WTC11 (cell line): ENCODE results near the gene PARP3. TPM values are rescaled to one million over a fixed set of nuclear protein-coding genes. Genes with fewer than 3 reads are reported as not detected.

ENCODE experiments used
- ATAC-seq: fragments of 200-7000 bp; cut with Tn5 transposase; 2 replicates; pipeline ENCODE4 v1.10.0; 2021; ENCODE audit warnings: mild to moderate bottlenecking, moderate library complexity
- CTCF ChIA-PET: fragments of 300-600 bp; sonication (Branson Sonifier 250); formaldehyde crosslinking; loops from one replicate; lab custom pipeline; 2021; ENCODE audit warnings: antibody characterized with exemption; lab: Charles Lee
- POLR2A ChIA-PET: fragments of 350-600 bp; sonication (Branson Sonifier 250); formaldehyde crosslinking; loops from one replicate; lab custom pipeline; 2021; ENCODE audit warnings: antibody characterized with exemption; lab: Charles Lee
- DNase-seq: peaks from one replicate; pipeline ENCODE4 v3.0.0; 2021; ENCODE audit warnings: low spot score
- H3K27ac Mint-ChIP-seq: 2 replicates; pipeline ENCODE4 v1.8.0; 2021; ENCODE audit warnings: mixed read lengths
- H3K27me3 Mint-ChIP-seq: 2 replicates; pipeline ENCODE4 v1.8.0; 2021; ENCODE audit warnings: low read depth, mild to moderate bottlenecking, moderate library complexity, mixed read lengths
- H3K36me3 Mint-ChIP-seq: 2 replicates; pipeline ENCODE4 v1.8.0; 2021; ENCODE audit warnings: mixed read lengths
- H3K4me1 Mint-ChIP-seq: 2 replicates; pipeline ENCODE4 v1.8.0; 2022; ENCODE audit warnings: mixed read lengths
- H3K4me3 Mint-ChIP-seq: 2 replicates; pipeline ENCODE4 v1.8.0; 2021; ENCODE audit warnings: mild to moderate bottlenecking, moderate library complexity, mixed read lengths
- H3K9me3 Mint-ChIP-seq: 2 replicates; pipeline ENCODE4 v1.8.0; 2021; ENCODE audit warnings: mixed read lengths
- ETV6 ChIP-seq: sonication (generic); formaldehyde crosslinking; IDR thresholded peaks from 2 replicates; pipeline ENCODE4 v1.8.1; 2022; ENCODE audit warnings: mild to moderate bottlenecking, missing genetic modification reagents
- FOXK1 ChIP-seq: sonication (generic); formaldehyde crosslinking; IDR thresholded peaks from 2 replicates; pipeline ENCODE4 v1.8.0; 2022; ENCODE audit warnings: mild to moderate bottlenecking, moderate library complexity, missing genetic modification reagents
- IRF2 ChIP-seq: sonication (generic); formaldehyde crosslinking; IDR thresholded peaks from 2 replicates; pipeline ENCODE4 v1.8.0; 2022; ENCODE audit warnings: low read depth, missing genetic modification reagents, borderline replicate concordance
- KAT7 ChIP-seq: sonication (generic); formaldehyde crosslinking; IDR thresholded peaks from 2 replicates; pipeline ENCODE4 v1.8.1; 2023; ENCODE audit warnings: missing genetic modification reagents, mild to moderate bottlenecking, borderline replicate concordance
- NR1H2 ChIP-seq: sonication (generic); formaldehyde crosslinking; IDR thresholded peaks from 2 replicates; pipeline ENCODE4 v1.9.0; 2021; ENCODE audit warnings: mild to moderate bottlenecking, moderate library complexity, missing genetic modification reagents
- OVOL2 ChIP-seq: fragments of 250-450 bp; sonication (Bioruptor Pico); IDR thresholded peaks from 2 replicates; pipeline ENCODE4 v1.9.0; 2021; ENCODE audit warnings: mild to moderate bottlenecking, borderline replicate concordance
- RORB ChIP-seq: fragments of 250-450 bp; sonication (Bioruptor Pico); IDR thresholded peaks from 2 replicates; pipeline ENCODE4 v1.9.0; 2021; ENCODE audit warnings: mild to moderate bottlenecking
- TP53 ChIP-seq: sonication (generic); formaldehyde crosslinking; IDR thresholded peaks from 2 replicates; pipeline ENCODE4 v1.8.1; 2023; ENCODE audit warnings: mild to moderate bottlenecking, missing genetic modification reagents
- ZNF121 ChIP-seq: sonication (generic); formaldehyde crosslinking; IDR thresholded peaks from 2 replicates; pipeline ENCODE4 v1.8.0; 2023; ENCODE audit warnings: missing genetic modification reagents
- ZNF263 ChIP-seq: sonication (generic); formaldehyde crosslinking; IDR thresholded peaks from 2 replicates; pipeline ENCODE4 v1.8.1; 2022; ENCODE audit warnings: low read depth, mild to moderate bottlenecking, moderate library complexity, missing genetic modification reagents
- ZNF396 ChIP-seq: fragments of 250-450 bp; sonication (Bioruptor Pico); IDR thresholded peaks from 2 replicates; pipeline ENCODE4 v1.8.0; 2021; ENCODE audit warnings: mild to moderate bottlenecking, moderate library complexity, borderline replicate concordance
- ZNF423 ChIP-seq: fragments of 250-450 bp; sonication (Bioruptor Pico); IDR thresholded peaks from 2 replicates; pipeline ENCODE4 v2.1.2; 2022; ENCODE audit warnings: mild to moderate bottlenecking, moderate library complexity
- ZNF671 ChIP-seq: fragments of 250-450 bp; sonication (Bioruptor Pico); IDR thresholded peaks from 2 replicates; pipeline ENCODE4 v1.8.0; 2021; ENCODE audit warnings: mild to moderate bottlenecking
- total RNA-seq: library from RNA; stranded (reverse); gene quantifications from 3 replicates; pipeline ENCODE4 v1.2.3, GENCODE V29; 2021
- TF ChIP-seq, protein P1 (sequence below): sonication (generic); formaldehyde crosslinking; IDR thresholded peaks from 2 replicates; pipeline ENCODE4 v1.8.1; 2022; ENCODE audit warnings: mild to moderate bottlenecking, moderate library complexity, missing genetic modification reagents
- TF ChIP-seq, protein P2 (sequence below): sonication (generic); formaldehyde crosslinking; conservative IDR thresholded peaks from 2 replicates; pipeline ENCODE4 v1.8.1; 2022; ENCODE audit warnings: mild to moderate bottlenecking, missing genetic modification reagents
- TF ChIP-seq, protein P3 (sequence below): fragments of 250-450 bp; sonication (Bioruptor Pico); conservative IDR thresholded peaks from 2 replicates; pipeline ENCODE4 v1.9.0; 2021; ENCODE audit warnings: mild to moderate bottlenecking
- TF ChIP-seq, protein P4 (sequence below): sonication (generic); formaldehyde crosslinking; IDR thresholded peaks from 2 replicates; pipeline ENCODE4 v1.8.0; 2023; ENCODE audit warnings: missing genetic modification reagents, mild to moderate bottlenecking, borderline replicate concordance
- TF ChIP-seq, protein P5 (sequence below): sonication (generic); formaldehyde crosslinking; IDR thresholded peaks from 2 replicates; pipeline ENCODE4 v1.8.0; 2023; ENCODE audit warnings: mild to moderate bottlenecking, missing genetic modification reagents
- TF ChIP-seq, protein P6 (sequence below): sonication (generic); formaldehyde crosslinking; IDR thresholded peaks from 2 replicates; pipeline ENCODE4 v1.8.1; 2023; ENCODE audit warnings: mild to moderate bottlenecking, missing genetic modification reagents, moderate library complexity
- TF ChIP-seq, protein P7 (sequence below): sonication (generic); formaldehyde crosslinking; IDR thresholded peaks from 2 replicates; pipeline ENCODE4 v1.8.1; 2022; ENCODE audit warnings: low read depth, mild to moderate bottlenecking, moderate library complexity, missing genetic modification reagents, borderline replicate concordance
- TF ChIP-seq, protein P8 (sequence below): sonication (generic); formaldehyde crosslinking; IDR thresholded peaks from 2 replicates; pipeline ENCODE4 v1.8.1; 2023; ENCODE audit warnings: mild to moderate bottlenecking, missing genetic modification reagents

PARP3 gene
- total RNA-seq, 1 experiment from 2014 or later, result 2.9 TPM

DNA sequence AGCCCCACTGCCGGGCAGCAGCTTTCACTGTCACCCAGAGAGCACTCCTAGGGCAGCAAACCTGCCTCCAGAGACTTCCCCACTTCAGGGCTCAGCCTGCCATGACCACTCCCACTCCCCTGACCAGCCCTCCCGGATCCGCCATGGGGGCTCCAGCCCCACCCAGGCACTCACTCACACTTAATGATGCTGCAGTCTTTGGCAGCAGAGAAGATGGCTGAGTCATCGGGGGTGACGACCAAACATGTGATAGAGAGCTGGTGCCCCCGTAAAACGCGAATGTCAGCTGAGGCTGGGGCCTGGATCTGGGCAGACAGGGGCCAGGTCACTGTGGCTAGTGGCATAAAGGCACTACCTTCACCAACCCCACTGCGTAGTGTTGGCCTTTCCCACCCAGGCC lies 5.1 kb upstream of the PARP3 start (continued):
- TF ChIP-seq, protein P1, sequence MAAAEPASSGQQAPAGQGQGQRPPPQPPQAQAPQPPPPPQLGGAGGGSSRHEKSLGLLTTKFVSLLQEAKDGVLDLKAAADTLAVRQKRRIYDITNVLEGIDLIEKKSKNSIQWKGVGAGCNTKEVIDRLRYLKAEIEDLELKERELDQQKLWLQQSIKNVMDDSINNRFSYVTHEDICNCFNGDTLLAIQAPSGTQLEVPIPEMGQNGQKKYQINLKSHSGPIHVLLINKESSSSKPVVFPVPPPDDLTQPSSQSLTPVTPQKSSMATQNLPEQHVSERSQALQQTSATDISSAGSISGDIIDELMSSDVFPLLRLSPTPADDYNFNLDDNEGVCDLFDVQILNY, result no peak
- TF ChIP-seq, protein P2, sequence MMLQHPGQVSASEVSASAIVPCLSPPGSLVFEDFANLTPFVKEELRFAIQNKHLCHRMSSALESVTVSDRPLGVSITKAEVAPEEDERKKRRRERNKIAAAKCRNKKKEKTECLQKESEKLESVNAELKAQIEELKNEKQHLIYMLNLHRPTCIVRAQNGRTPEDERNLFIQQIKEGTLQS (CRISPR knock-in tag), result no peak
- TF ChIP-seq IRF2 (CRISPR knock-in tag) (no peak), TP53 (CRISPR knock-in tag) (no peak), ZNF396 (CRISPR knock-in tag) (no peak), KAT7 (no peak), ZNF423 (CRISPR knock-in tag) (no peak)
- TF ChIP-seq, protein P3, sequence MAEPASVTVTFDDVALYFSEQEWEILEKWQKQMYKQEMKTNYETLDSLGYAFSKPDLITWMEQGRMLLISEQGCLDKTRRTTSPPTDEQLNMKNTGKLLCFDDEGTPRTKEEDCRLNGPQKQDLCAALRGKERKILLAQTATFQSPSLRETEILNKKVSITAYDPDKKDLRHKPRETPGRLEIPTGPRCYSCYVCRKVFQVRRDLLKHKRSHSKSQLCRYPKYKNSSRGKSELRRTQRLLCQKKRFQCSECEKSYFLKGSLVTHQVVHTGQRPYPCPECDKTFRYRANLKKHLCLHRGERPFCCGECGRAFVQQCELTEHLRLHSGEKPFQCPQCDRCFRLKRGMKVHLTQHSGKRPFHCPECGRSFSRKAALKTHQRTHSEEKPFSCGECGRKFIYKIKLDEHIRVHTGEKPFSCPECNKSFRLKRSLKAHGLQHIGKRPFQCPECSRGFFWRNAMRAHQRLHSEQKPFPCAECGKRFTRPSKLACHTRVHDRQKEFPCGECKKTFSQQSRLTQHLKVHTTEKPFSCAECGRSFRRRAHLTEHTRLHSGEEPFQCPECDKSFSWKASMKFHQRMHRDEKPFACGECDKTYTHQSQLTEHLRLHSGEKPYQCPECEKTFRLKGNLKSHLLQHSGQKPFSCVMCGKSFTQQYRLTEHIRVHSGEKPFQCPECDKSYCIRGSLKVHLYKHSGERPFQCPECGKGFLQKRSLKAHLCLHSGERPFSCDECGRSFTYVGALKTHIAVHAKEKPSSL (CRISPR knock-in tag), result no peak
- TF ChIP-seq, protein P4, sequence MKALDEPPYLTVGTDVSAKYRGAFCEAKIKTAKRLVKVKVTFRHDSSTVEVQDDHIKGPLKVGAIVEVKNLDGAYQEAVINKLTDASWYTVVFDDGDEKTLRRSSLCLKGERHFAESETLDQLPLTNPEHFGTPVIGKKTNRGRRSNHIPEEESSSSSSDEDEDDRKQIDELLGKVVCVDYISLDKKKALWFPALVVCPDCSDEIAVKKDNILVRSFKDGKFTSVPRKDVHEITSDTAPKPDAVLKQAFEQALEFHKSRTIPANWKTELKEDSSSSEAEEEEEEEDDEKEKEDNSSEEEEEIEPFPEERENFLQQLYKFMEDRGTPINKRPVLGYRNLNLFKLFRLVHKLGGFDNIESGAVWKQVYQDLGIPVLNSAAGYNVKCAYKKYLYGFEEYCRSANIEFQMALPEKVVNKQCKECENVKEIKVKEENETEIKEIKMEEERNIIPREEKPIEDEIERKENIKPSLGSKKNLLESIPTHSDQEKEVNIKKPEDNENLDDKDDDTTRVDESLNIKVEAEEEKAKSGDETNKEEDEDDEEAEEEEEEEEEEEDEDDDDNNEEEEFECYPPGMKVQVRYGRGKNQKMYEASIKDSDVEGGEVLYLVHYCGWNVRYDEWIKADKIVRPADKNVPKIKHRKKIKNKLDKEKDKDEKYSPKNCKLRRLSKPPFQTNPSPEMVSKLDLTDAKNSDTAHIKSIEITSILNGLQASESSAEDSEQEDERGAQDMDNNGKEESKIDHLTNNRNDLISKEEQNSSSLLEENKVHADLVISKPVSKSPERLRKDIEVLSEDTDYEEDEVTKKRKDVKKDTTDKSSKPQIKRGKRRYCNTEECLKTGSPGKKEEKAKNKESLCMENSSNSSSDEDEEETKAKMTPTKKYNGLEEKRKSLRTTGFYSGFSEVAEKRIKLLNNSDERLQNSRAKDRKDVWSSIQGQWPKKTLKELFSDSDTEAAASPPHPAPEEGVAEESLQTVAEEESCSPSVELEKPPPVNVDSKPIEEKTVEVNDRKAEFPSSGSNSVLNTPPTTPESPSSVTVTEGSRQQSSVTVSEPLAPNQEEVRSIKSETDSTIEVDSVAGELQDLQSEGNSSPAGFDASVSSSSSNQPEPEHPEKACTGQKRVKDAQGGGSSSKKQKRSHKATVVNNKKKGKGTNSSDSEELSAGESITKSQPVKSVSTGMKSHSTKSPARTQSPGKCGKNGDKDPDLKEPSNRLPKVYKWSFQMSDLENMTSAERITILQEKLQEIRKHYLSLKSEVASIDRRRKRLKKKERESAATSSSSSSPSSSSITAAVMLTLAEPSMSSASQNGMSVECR, result no peak
- TF ChIP-seq, all 79 proteins: peak for 0

DNA sequence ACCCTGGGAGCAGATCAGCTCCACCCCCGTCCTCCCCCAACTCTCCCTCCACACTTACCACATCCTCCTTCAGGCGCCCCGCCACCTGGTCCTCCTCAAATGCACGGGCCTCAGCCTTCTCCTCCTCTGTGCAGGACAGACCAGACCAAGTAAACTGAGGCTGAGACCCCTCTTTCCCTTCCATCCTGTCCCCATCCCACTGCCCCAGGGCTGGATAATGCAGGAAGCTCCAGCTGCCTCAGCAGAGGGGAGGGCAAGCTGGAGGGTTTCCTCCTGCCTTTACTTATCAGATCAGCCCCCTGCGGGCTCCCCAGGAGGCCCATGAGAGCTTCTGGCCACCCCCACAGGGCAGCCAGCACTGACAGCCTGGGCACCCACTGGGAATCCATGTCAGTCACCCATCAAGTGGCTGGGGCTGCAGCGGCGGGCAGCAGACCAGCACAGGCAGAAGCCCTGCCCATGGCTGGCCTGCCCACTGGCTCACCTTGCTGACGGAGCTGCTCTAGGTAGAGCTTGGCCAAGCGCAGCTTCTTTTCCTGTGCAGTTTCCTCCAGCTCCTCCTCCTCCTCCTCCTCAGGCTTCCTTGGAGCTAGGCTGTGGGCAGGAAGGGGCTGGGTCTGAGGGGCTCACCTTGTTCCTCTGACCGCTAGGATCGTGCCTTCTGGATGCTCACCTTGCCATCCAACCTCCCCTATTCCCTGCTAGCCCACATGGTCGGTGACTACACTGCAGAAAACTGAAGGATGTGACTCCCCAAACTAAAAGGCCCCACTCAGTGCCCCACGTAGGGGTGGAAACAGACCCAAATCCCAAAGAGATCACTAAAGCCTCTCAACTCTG lies 4.3 kb upstream of the PARP3 start:
- ATAC-seq (no peak), DNase-seq (no peak)
- peaks cover 17% of the 10 kb centered on the region for H3K4me1 Mint-ChIP-seq
- peaks cover 57% of the 10 kb centered on the region for H3K36me3 Mint-ChIP-seq
- H3K9me3 Mint-ChIP-seq, result no peaks in the 10 kb centered on the region
- POLR2A ChIA-PET, result no interaction called here
- no peaks in the 10 kb centered on the region; the same call in 1 of the 2 replicates for H3K27me3 Mint-ChIP-seq
- no peak overlapping the region for H3K27ac Mint-ChIP-seq
- no peak overlapping the region for H3K4me3 Mint-ChIP-seq
- CTCF ChIA-PET, result interaction anchor here (1.3 kb wide), 1 partner anchor 219 kb away, joined by 3 read pairs; no protein-coding TSS in a partner anchor
- TF ChIP-seq ZNF671 (CRISPR knock-in tag) (no peak), NR1H2 (CRISPR knock-in tag) (no peak), ZNF423 (CRISPR knock-in tag) (no peak), RORB (no peak), ZNF121 (CRISPR knock-in tag) (no peak), ETV6 (CRISPR knock-in tag) (no peak), ZNF263 (CRISPR knock-in tag) (no peak), FOXK1 (no peak), OVOL2 (CRISPR knock-in tag) (no peak)
- TF ChIP-seq, protein P5, sequence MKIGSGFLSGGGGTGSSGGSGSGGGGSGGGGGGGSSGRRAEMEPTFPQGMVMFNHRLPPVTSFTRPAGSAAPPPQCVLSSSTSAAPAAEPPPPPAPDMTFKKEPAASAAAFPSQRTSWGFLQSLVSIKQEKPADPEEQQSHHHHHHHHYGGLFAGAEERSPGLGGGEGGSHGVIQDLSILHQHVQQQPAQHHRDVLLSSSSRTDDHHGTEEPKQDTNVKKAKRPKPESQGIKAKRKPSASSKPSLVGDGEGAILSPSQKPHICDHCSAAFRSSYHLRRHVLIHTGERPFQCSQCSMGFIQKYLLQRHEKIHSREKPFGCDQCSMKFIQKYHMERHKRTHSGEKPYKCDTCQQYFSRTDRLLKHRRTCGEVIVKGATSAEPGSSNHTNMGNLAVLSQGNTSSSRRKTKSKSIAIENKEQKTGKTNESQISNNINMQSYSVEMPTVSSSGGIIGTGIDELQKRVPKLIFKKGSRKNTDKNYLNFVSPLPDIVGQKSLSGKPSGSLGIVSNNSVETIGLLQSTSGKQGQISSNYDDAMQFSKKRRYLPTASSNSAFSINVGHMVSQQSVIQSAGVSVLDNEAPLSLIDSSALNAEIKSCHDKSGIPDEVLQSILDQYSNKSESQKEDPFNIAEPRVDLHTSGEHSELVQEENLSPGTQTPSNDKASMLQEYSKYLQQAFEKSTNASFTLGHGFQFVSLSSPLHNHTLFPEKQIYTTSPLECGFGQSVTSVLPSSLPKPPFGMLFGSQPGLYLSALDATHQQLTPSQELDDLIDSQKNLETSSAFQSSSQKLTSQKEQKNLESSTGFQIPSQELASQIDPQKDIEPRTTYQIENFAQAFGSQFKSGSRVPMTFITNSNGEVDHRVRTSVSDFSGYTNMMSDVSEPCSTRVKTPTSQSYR (CRISPR knock-in tag), result no peak
- TF ChIP-seq, protein P6, sequence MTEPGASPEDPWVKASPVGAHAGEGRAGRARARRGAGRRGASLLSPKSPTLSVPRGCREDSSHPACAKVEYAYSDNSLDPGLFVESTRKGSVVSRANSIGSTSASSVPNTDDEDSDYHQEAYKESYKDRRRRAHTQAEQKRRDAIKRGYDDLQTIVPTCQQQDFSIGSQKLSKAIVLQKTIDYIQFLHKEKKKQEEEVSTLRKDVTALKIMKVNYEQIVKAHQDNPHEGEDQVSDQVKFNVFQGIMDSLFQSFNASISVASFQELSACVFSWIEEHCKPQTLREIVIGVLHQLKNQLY (CRISPR knock-in tag), result no peak
- TF ChIP-seq, protein P7, sequence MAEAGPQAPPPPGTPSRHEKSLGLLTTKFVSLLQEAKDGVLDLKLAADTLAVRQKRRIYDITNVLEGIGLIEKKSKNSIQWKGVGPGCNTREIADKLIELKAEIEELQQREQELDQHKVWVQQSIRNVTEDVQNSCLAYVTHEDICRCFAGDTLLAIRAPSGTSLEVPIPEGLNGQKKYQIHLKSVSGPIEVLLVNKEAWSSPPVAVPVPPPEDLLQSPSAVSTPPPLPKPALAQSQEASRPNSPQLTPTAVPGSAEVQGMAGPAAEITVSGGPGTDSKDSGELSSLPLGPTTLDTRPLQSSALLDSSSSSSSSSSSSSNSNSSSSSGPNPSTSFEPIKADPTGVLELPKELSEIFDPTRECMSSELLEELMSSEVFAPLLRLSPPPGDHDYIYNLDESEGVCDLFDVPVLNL (CRISPR knock-in tag), result no peak
- TF ChIP-seq, protein P8, sequence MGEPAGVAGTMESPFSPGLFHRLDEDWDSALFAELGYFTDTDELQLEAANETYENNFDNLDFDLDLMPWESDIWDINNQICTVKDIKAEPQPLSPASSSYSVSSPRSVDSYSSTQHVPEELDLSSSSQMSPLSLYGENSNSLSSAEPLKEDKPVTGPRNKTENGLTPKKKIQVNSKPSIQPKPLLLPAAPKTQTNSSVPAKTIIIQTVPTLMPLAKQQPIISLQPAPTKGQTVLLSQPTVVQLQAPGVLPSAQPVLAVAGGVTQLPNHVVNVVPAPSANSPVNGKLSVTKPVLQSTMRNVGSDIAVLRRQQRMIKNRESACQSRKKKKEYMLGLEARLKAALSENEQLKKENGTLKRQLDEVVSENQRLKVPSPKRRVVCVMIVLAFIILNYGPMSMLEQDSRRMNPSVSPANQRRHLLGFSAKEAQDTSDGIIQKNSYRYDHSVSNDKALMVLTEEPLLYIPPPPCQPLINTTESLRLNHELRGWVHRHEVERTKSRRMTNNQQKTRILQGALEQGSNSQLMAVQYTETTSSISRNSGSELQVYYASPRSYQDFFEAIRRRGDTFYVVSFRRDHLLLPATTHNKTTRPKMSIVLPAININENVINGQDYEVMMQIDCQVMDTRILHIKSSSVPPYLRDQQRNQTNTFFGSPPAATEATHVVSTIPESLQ (CRISPR knock-in tag), result no peak
